Measurements from ENCODE around the gene AMBP. TPM values are rescaled to one million over a fixed set of nuclear protein-coding genes. Genes with fewer than 3 reads are reported as not detected.

Gene AMBP
- total RNA-seq, 6 experiments from 2014 or later, result not detected

- Mint-ChIP-seq H3K27me3 (ENCODE audit: insufficient read depth) (peaks cover 15% of the 10 kb centered on the region), H3K36me3 (ENCODE audit: low read depth) (no peaks in the 10 kb centered on the region), H3K4me1 (ENCODE audit: low read depth) (peaks cover 10% of the 10 kb centered on the region; the same call in 1 of the 2 replicates), H3K27ac (no peak overlapping the region), H3K4me3 (no peak overlapping the region), H3K9me3 (no peaks in the 10 kb centered on the region)
- TF ChIP-seq, protein P1, sequence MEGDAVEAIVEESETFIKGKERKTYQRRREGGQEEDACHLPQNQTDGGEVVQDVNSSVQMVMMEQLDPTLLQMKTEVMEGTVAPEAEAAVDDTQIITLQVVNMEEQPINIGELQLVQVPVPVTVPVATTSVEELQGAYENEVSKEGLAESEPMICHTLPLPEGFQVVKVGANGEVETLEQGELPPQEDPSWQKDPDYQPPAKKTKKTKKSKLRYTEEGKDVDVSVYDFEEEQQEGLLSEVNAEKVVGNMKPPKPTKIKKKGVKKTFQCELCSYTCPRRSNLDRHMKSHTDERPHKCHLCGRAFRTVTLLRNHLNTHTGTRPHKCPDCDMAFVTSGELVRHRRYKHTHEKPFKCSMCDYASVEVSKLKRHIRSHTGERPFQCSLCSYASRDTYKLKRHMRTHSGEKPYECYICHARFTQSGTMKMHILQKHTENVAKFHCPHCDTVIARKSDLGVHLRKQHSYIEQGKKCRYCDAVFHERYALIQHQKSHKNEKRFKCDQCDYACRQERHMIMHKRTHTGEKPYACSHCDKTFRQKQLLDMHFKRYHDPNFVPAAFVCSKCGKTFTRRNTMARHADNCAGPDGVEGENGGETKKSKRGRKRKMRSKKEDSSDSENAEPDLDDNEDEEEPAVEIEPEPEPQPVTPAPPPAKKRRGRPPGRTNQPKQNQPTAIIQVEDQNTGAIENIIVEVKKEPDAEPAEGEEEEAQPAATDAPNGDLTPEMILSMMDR (IDR thresholded peaks at IDR 0.05), result no peak
- no peak for DNase-seq
Measured at GRCh38 chr9:114086607-114087006, 8.5 kb upstream of the AMBP start.

DNA sequence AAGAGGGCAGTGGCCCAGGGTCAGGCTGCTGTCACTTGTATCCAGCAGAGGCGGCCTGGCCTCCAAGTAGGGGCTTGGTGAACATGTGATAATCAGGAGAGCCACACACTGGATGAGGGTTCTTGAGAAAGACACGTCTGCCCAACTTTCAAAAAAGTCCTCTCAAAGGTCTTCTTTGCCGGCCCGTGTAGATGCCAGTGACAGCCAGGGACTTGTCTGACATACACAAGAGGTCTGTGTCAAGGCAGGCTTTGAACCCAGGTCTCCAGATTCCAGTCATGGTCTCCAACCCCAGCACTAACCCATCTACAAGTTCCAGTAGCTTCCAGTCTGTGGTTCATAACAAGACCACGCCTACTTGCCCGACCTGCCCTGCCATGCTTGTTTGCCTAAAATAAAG, 7.9 kb upstream of the AMBP start:
- Mint-ChIP-seq H3K4me3 (no peak overlapping the region), H3K36me3 (ENCODE audit: low read depth) (no peaks in the 10 kb centered on the region), H3K27ac (no peak overlapping the region), H3K27me3 (ENCODE audit: insufficient read depth) (peaks cover 15% of the 10 kb centered on the region), H3K9me3 (no peaks in the 10 kb centered on the region), H3K4me1 (ENCODE audit: low read depth) (peaks cover 10% of the 10 kb centered on the region; the same call in 1 of the 2 replicates)
- TF ChIP-seq, protein P1 (IDR thresholded peaks at IDR 0.05), result no peak
- no peak for DNase-seq

GRCh38 chr9:114085387-114085789, 7.3 kb upstream of the AMBP start:
- no peaks in the 10 kb centered on the region for H3K36me3 Mint-ChIP-seq (ENCODE audit: low read depth)
- DNase-seq, result no peak

DNA sequence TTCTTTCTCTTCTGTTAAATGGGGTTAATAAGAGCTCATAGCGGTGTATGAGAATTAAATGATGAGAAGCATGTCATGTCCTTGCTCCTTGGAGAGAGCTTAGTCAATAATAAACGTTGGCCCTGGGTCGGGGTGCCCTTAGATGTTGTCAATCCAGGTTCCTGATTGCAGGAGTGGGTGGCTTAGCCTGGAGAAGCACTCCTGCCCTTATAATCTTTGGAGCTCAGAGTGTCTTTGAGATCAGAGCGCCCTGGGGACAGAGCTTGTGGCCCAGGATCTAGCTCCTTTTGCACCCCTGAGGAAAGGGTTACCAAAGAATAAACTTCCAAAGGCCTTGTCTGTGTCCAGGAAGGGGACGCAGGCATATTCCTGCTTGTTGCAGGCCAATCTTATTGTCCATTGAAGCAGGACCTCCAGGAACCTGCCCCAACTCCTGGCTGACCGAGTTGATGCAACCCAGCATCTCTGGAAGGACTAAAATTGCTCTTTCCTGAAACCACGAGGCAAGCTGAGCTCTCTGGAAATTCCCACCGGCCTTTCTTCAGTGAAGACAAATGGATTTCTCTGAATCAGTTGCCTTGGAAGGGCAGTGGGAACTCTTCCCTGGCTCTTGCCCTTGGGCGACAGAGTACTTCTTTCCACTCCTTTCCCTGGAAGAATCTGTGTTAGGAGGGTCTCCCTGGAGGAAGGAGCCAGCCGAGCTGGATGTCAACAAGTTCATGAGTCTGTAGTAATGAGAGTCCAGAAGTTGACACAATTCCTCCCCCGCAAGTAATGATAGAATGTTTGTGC, 6.4 kb upstream of the AMBP start:
- TF ChIP-seq, protein P1 (IDR thresholded peaks at IDR 0.05), result no peak
- no peaks in the 10 kb centered on the region for H3K9me3 Mint-ChIP-seq
- DNase-seq, result no peak
- H3K4me3 Mint-ChIP-seq, result no peak overlapping the region
- H3K27ac Mint-ChIP-seq, result no peak overlapping the region
- peaks cover 18% of the 10 kb centered on the region for H3K27me3 Mint-ChIP-seq (ENCODE audit: insufficient read depth)
- H3K36me3 Mint-ChIP-seq (ENCODE audit: low read depth), result no peaks in the 10 kb centered on the region
- peaks cover 10% of the 10 kb centered on the region; the same call in 1 of the 2 replicates for H3K4me1 Mint-ChIP-seq (ENCODE audit: low read depth)

More at GRCh38 chr9:114085387-114085789, 7.3 kb upstream of the AMBP start:
- TF ChIP-seq, protein P1 (IDR thresholded peaks at IDR 0.05), result no peak
- H3K4me3 Mint-ChIP-seq, result no peak overlapping the region
- H3K4me1 Mint-ChIP-seq (ENCODE audit: low read depth), result peaks cover 10% of the 10 kb centered on the region; the same call in 1 of the 2 replicates
- H3K27me3 Mint-ChIP-seq (ENCODE audit: insufficient read depth), result peaks cover 11% of the 10 kb centered on the region
- H3K9me3 Mint-ChIP-seq, result no peaks in the 10 kb centered on the region
- H3K27ac Mint-ChIP-seq, result no peak overlapping the region

DNA sequence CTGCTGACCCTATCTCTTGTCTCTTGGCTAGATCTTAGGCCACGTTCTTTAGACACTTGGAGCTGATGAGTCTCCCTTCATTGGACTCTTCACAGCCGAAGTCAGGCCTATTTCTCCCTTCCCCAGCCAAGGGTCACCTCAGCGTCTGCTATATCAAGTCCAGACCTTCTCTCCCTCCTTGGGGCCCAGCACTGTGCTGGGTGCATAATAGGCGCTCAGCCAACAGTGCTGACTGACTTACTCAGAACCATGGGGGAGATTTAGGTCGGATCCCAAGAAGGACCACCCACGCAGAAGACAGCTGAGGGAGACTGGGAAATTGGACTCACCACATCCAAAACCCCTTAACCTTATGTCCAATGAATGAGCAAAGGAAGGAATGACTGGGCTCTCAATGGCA, 5.6 kb upstream of the AMBP start:
- TF ChIP-seq, protein P1 (IDR thresholded peaks at IDR 0.05), result no peak
- H3K36me3 Mint-ChIP-seq (ENCODE audit: low read depth), result no peaks in the 10 kb centered on the region
- DNase-seq, result no peak
- H3K9me3 Mint-ChIP-seq, result no peaks in the 10 kb centered on the region
- no peak overlapping the region for H3K27ac Mint-ChIP-seq
- peaks cover 19% of the 10 kb centered on the region for H3K27me3 Mint-ChIP-seq (ENCODE audit: insufficient read depth)
- H3K4me3 Mint-ChIP-seq, result no peak overlapping the region
- peaks cover 10% of the 10 kb centered on the region; the same call in 1 of the 2 replicates for H3K4me1 Mint-ChIP-seq (ENCODE audit: low read depth)

Measured in HFFc6 (cell line).